Spleen (tissue), 11 donors: ENCODE data around the gene TRAPPC6A. TPM values are rescaled to one million over a fixed set of nuclear protein-coding genes. Genes with fewer than 3 reads are reported as not detected.

Source experiments
- DNase-seq: peaks from one replicate; pipeline ENCODE4 v3.0.0-alpha.2; 2020
- H3K27ac ChIP-seq, 8 donors: fragments of 200-600 bp; sonication (generic) in 7 of 8; 1 replicate in 4 of 8; 2 replicates in 4 of 8; pipeline versions ENCODE4 v1.5.0 to v1.8.0; 2016 to 2021; ENCODE audit warnings: inconsistent platforms in 4 of 8, mild to moderate bottlenecking in 4 of 8, moderate library complexity in 1 of 8
- H3K27me3 ChIP-seq, 7 donors: fragments of 200-600 bp; sonication (generic) in 6 of 7; replicated peaks in 1 of 7; 1 replicate in 4 of 7; 2 replicates in 3 of 7; pipeline versions ENCODE4 v1.5.0 to v1.8.0; 2016 to 2021; ENCODE audit warnings: inconsistent platforms in 3 of 7, mild to moderate bottlenecking in 1 of 7
- H3K36me3 ChIP-seq, 6 donors: fragments of 200-600 bp; sonication (generic) in 5 of 6; 1 replicate in 4 of 6; 2 replicates in 2 of 6; pipeline versions ENCODE4 v1.5.0 to v1.8.0; 2016 to 2021; ENCODE audit warnings: inconsistent platforms in 2 of 6
- H3K4me1 ChIP-seq, 6 donors: fragments of 200-600 bp; sonication (generic) in 5 of 6; 1 replicate in 3 of 6; 2 replicates in 3 of 6; pipeline versions ENCODE4 v1.5.0 to v1.8.0; 2016 to 2021; ENCODE audit warnings: inconsistent platforms in 3 of 6
- H3K4me3 ChIP-seq, 8 donors: fragments of 200-600 bp; sonication (generic) in 7 of 8; 1 replicate in 4 of 8; 2 replicates in 4 of 8; pipeline versions ENCODE4 v1.5.0 to v1.8.0; 2016 to 2021; ENCODE audit warnings: inconsistent platforms in 4 of 8, mild to moderate bottlenecking in 4 of 8, moderate library complexity in 2 of 8
- H3K9me3 ChIP-seq, 8 donors: fragments of 200-600 bp; sonication (generic) in 7 of 8; 1 replicate in 4 of 8; 2 replicates in 4 of 8; pipeline versions ENCODE4 v1.5.0 to v1.8.0; 2016 to 2021; ENCODE audit warnings: inconsistent platforms in 4 of 8
- POLR2A ChIP-seq, 3 donors: fragments of 450-650 bp; IDR thresholded peaks; one replicate each; pipeline ENCODE4 v1.5.1; 2017; ENCODE audit warnings: antibody characterized with exemption in 3 of 3, mild to moderate bottlenecking in 1 of 3
- POLR2AphosphoS5 ChIP-seq, 3 donors: sonication (generic); formaldehyde crosslinking; IDR thresholded peaks; one replicate each; pipeline ENCODE4 v1.5.1; 2017; ENCODE audit warnings: antibody characterized with exemption in 3 of 3
- WGBS, 5 donors: extraction: QIAGEN DNeasy Blood & Tissue Kit in 3 of 5; methylation state at CpG; one replicate each; pipeline versions ENCODE4 v1.1.5 to v1.1.7; 2013 to 2018; 5-methylcytosine and 5-hydroxymethylcytosine counted together
- intact Hi-C: fragments of 100-400 bp; cut with DNase I; formaldehyde crosslinking; loops from one replicate; pipeline ENCODE4 v1.15.0; 2023; ENCODE audit warnings: low total_unique reads
- polyA plus RNA-seq, 3 donors: library from polyadenylated mRNA; stranded (reverse); fragments of 200-250 nt; gene quantifications; one replicate each; pipeline ENCODE4 v1.2.1, GENCODE V29; 2013
- total RNA-seq, 7 donors: library from RNA; depleted of rRNA in 3 of 7; stranded (reverse); fragments of >200 nt in 3 of 7; fragmentation: NEBNext Ultra II Directional in 4 of 7; extraction: Animal tissue kit (Norgen Biotek cat#: 25700) in 4 of 7; gene quantifications; one replicate each; pipeline versions ENCODE4 v1.1.0 to v1.2.1, GENCODE V29; 2016 to 2021
- TF ChIP-seq, protein P1 (sequence below), 11 experiments: fragments of 200-600 bp in 7 of 11; fragments of 450-650 bp in 4 of 11; sonication (generic) in 4 of 11; IDR thresholded peaks in 8 of 11; conservative IDR thresholded peaks in 3 of 11; 1 replicate in 7 of 11; 2 replicates in 4 of 11; pipeline versions ENCODE4 v1.4.0 to v1.8.0; 2016 to 2021; ENCODE audit warnings: antibody characterized with exemption in 11 of 11, inconsistent platforms in 4 of 11, mild to moderate bottlenecking in 1 of 11
- donor health status: healthy with polysubstance abuse.
- donor health status: DM: no; HTN: no; CAD: no; lungs with moderate emphysema.
- donor health status: DM: no; HTN: no; CAD: no.
- donor health status: Bipolar disorder and iron deficiency.
- donor health status: healthy.
- donor health status: DM: no; HTN: no; CAD: no.
- donor health status: DM: yes; HTN: yes; CAD: no.

TRAPPC6A gene
- total and polyA plus RNA-seq, 10 donors, result 25.9 to 109 (median 39.8) TPM

- H3K9me3 ChIP-seq, result no peaks in the 10 kb centered on the region
- H3K4me3 ChIP-seq, result peak overlapping the region; percentile 65 to 99 (median 82)
- TF ChIP-seq POLR2AphosphoS5 (IDR thresholded peaks at IDR 0.05), result no peak
- no peak for TF ChIP-seq POLR2A (IDR thresholded peaks at IDR 0.05)
- TF ChIP-seq, protein P1, sequence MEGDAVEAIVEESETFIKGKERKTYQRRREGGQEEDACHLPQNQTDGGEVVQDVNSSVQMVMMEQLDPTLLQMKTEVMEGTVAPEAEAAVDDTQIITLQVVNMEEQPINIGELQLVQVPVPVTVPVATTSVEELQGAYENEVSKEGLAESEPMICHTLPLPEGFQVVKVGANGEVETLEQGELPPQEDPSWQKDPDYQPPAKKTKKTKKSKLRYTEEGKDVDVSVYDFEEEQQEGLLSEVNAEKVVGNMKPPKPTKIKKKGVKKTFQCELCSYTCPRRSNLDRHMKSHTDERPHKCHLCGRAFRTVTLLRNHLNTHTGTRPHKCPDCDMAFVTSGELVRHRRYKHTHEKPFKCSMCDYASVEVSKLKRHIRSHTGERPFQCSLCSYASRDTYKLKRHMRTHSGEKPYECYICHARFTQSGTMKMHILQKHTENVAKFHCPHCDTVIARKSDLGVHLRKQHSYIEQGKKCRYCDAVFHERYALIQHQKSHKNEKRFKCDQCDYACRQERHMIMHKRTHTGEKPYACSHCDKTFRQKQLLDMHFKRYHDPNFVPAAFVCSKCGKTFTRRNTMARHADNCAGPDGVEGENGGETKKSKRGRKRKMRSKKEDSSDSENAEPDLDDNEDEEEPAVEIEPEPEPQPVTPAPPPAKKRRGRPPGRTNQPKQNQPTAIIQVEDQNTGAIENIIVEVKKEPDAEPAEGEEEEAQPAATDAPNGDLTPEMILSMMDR (IDR thresholded peaks at IDR 0.05 in 8 of 11, conservative IDR thresholded peaks at IDR 0.05 in 3 of 11), result no peak
- H3K4me1 ChIP-seq, result peaks cover 19 to 86% (median 63%) of the 10 kb centered on the region in 6 donors
- peaks cover 0 to 24% (median 0%) of the 10 kb centered on the region in 6 donors for H3K36me3 ChIP-seq
- no peak for DNase-seq
- 59 to 82% (median 69%) methylated on average over 7 to 9 of the region's 9 CpGs for WGBS, 5 donors
- H3K27ac ChIP-seq, result peak overlapping the region; percentile 83 to 97 (median 94)
- no peaks in the 10 kb centered on the region for H3K27me3 ChIP-seq
- intact Hi-C loops, result no loop called here
Measured at GRCh38 chr19:45179892-45180370, 1.9 kb upstream of the TRAPPC6A start.

DNA sequence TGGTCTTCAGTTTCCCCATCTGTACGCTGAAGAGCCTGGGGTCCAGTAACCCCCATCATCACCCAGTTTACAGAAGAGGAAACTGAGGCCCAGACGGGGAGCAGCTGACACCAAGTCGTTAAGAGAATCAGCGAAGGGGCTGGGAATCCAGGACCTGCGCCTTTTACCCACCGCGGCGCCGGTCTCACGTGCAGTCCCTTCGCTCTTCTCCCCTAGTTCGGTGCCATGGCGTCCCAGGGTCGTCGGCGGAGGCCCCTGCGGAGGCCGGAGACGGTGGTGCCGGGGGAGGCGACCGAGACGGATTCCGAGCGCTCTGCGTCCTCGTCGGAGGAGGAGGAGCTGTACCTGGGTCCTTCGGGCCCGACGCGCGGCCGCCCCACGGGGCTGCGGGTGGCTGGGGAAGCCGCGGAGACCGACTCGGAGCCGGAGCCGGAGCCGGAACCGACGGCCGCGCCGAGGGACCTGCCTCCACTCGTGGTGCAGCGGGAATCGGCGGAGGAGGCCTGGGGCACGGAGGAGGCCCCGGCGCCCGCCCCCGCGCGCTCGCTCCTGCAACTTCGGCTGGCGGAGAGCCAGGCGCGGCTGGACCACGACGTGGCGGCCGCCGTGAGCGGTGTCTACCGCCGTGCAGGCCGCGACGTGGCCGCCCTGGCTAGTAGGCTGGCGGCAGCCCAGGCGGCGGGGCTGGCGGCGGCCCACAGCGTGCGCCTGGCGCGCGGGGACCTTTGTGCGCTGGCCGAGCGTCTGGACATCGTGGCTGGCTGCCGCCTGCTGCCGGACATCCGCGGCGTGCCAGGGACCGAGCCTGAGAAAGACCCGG, 1.2 kb upstream of the TRAPPC6A start:
- peak; percentile 91 for DNase-seq
- no peaks in the 10 kb centered on the region for H3K9me3 ChIP-seq
- 0 to 5% (median 4%) methylated on average over 19 to 97 of the region's 97 CpGs for WGBS, 5 donors
- no peaks in the 10 kb centered on the region for H3K27me3 ChIP-seq
- H3K36me3 ChIP-seq, result peaks cover 0 to 24% (median 0%) of the 10 kb centered on the region in 6 donors
- peaks cover 19 to 82% (median 59%) of the 10 kb centered on the region in 6 donors for H3K4me1 ChIP-seq
- peak overlapping the region; percentile 83 to 97 (median 94) for H3K27ac ChIP-seq
- peak overlapping the region; percentile 65 to 99 (median 82) for H3K4me3 ChIP-seq
- intact Hi-C loops, result no loop called here
- TF ChIP-seq, protein P1 (IDR thresholded peaks at IDR 0.05 in 8 of 11, conservative IDR thresholded peaks at IDR 0.05 in 3 of 11), result no peak
- TF ChIP-seq POLR2AphosphoS5 (IDR thresholded peaks at IDR 0.05) (no peak), POLR2A (IDR thresholded peaks at IDR 0.05) (no peak)

GRCh38 chr19:45178262-45179071, 430 bp upstream of the TRAPPC6A start, which contains the start of gene BLOC1S3:
Gene BLOC1S3, plus strand, starts transcription at chr19:45178784. Its CDS starts 513 bp downstream, at chr19:45179297.
- 0% methylated on average over 27 to 51 of the region's 51 CpGs for WGBS, 5 donors
- Histone ChIP-seq H3K36me3 (peaks cover 0 to 24% (median 0%) of the 10 kb centered on the region in 6 donors), H3K9me3 (no peaks in the 10 kb centered on the region), H3K27me3 (no peaks in the 10 kb centered on the region), H3K27ac (peak within 1 kb of the TSS; percentile 84 to 97 (median 94)), H3K4me3 (peak within 1 kb of the TSS; percentile 65 to 99 (median 87)), H3K4me1 (peaks cover 19 to 83% (median 60%) of the 10 kb centered on the region in 6 donors)
- TF ChIP-seq POLR2A (IDR thresholded peaks at IDR 0.05) (peak in 2 of 3 donors; percentile 77 to 78), POLR2AphosphoS5 (IDR thresholded peaks at IDR 0.05) (peak; percentile 94 to 98 (median 95))
- TF ChIP-seq, protein P1 (IDR thresholded peaks at IDR 0.05 in 8 of 11, conservative IDR thresholded peaks at IDR 0.05 in 3 of 11), result peak in 9 of 11 experiments; percentile 51 to 81 (median 63)
- DNase-seq, result peak; percentile 100
- intact Hi-C loops, result no loop called here
